Breast epithelium (tissue), 4 donors: ENCODE results near the gene MYO5A. TPM values are rescaled to one million over a fixed set of nuclear protein-coding genes. Genes with fewer than 3 reads are reported as not detected.

ENCODE experiments used
- DNase-seq, 2 donors: peaks; one replicate each; pipeline ENCODE4 v3.0.0-alpha.2; 2019; ENCODE audit warnings: low spot score in 2 of 2
- H3K27ac ChIP-seq, 2 donors: fragments of 200-600 bp; sonication (generic) in 1 of 2; one replicate each; pipeline ENCODE4 v1.5.1; 2016 to 2019; ENCODE audit warnings: mild to moderate bottlenecking in 1 of 2
- H3K27me3 ChIP-seq, 2 donors: fragments of 200-600 bp; sonication (generic) in 1 of 2; one replicate each; pipeline versions ENCODE4 v1.5.1 to v1.6.0; 2017 to 2019; ENCODE audit warnings: control low read depth in 1 of 2, mild to moderate bottlenecking in 1 of 2
- H3K36me3 ChIP-seq: fragments of 200-600 bp; one replicate; pipeline ENCODE4 v1.5.1; 2019
- H3K4me1 ChIP-seq, 2 donors: fragments of 200-600 bp; sonication (generic); one replicate each; pipeline ENCODE4 v1.5.1; 2016 to 2019; ENCODE audit warnings: control low read depth in 1 of 2
- H3K4me3 ChIP-seq, 3 donors: fragments of 200-600 bp; sonication (generic); 1 replicate in 2 of 3; 2 replicates in 1 of 3; pipeline ENCODE4 v1.5.1; 2016 to 2019; ENCODE audit warnings: mild to moderate bottlenecking in 3 of 3, moderate library complexity in 2 of 3
- H3K9me3 ChIP-seq, 2 donors: fragments of 200-600 bp; sonication (generic) in 1 of 2; one replicate each; pipeline ENCODE4 v1.5.1; 2016 to 2019; ENCODE audit warnings: control low read depth in 1 of 2
- POLR2A ChIP-seq: fragments of 450-650 bp; IDR thresholded peaks from one replicate; pipeline ENCODE4 v1.6.1; 2016; ENCODE audit warnings: antibody characterized with exemption, mild to moderate bottlenecking, moderate library complexity
- POLR2AphosphoS5 ChIP-seq, 3 donors: sonication (generic); formaldehyde crosslinking; IDR thresholded peaks; one replicate each; pipeline ENCODE4 v1.6.1; 2017; ENCODE audit warnings: antibody characterized with exemption in 3 of 3
- intact Hi-C: fragments of 100-400 bp; cut with DNase I; formaldehyde crosslinking; loops from one replicate; pipeline ENCODE4 v1.15.1; 2023; ENCODE audit warnings: low total_unique reads
- total RNA-seq, 3 donors: library from RNA; depleted of rRNA; stranded (reverse); fragments of >200 nt; gene quantifications; one replicate each; pipeline ENCODE4 v1.1.0, GENCODE V29; 2016
- TF ChIP-seq, protein P1 (sequence below), 3 donors: fragments of 450-650 bp; IDR thresholded peaks; one replicate each; pipeline ENCODE4 v1.5.1; 2016 to 2017; ENCODE audit warnings: antibody characterized with exemption in 3 of 3, mild to moderate bottlenecking in 3 of 3, moderate library complexity in 3 of 3

The MYO5A gene
- total RNA-seq, 3 donors from 2014 or later: 34.1 to 77.4 (median 34.4) TPM

DNA sequence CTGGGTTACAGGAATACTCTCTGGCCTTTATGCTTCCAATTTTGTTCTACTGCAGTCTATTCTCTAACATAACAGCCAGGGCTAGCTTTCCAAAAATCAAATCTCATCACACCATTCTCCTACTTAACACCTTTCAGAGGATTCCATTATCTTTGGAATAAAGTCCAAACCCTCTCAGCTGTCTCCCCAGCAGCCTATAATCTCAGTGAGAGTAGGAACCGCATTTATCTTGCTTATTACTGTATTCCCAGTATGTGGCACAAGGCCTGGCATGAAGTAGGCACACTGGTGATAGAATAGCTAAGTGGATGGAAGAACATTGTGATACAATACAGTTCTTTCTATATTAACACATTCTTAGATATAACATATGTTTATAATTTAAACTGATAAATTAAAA, 184.1 kb downstream of the MYO5A start:
- no peaks in the 10 kb centered on the region for H3K9me3 ChIP-seq
- TF ChIP-seq POLR2A (no peak), POLR2AphosphoS5 (IDR thresholded peaks at IDR 0.05) (no peak)
- TF ChIP-seq, protein P1, sequence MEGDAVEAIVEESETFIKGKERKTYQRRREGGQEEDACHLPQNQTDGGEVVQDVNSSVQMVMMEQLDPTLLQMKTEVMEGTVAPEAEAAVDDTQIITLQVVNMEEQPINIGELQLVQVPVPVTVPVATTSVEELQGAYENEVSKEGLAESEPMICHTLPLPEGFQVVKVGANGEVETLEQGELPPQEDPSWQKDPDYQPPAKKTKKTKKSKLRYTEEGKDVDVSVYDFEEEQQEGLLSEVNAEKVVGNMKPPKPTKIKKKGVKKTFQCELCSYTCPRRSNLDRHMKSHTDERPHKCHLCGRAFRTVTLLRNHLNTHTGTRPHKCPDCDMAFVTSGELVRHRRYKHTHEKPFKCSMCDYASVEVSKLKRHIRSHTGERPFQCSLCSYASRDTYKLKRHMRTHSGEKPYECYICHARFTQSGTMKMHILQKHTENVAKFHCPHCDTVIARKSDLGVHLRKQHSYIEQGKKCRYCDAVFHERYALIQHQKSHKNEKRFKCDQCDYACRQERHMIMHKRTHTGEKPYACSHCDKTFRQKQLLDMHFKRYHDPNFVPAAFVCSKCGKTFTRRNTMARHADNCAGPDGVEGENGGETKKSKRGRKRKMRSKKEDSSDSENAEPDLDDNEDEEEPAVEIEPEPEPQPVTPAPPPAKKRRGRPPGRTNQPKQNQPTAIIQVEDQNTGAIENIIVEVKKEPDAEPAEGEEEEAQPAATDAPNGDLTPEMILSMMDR (IDR thresholded peaks at IDR 0.05): no peak
- H3K27ac ChIP-seq: no peak overlapping the region
- DNase-seq: no peak
- H3K4me1 ChIP-seq: no peaks in the 10 kb centered on the region
- intact Hi-C loops: no loop called here
- H3K27me3 ChIP-seq: no peaks in the 10 kb centered on the region
- H3K4me3 ChIP-seq: no peak overlapping the region
- no peaks in the 10 kb centered on the region for H3K36me3 ChIP-seq

DNA sequence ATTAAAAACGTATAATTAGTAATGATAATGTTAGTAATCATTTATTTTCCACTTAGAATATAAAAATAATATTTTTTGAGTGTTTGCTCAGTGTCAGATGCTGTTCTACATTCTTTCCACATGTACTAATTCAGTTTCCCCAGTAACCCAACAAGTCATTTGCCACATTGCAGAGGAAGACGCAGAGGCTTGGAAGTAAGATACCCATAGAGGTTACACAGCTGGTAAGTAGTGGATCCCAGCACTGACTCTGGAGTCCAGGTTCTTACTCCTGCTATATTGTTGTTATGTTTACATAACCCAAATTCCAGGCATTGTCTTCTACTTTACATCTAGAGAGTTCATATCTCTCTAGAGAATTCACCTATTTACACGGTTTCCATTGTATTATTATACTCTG, 184.8 kb downstream of the MYO5A start:
- H3K36me3 ChIP-seq: no peaks in the 10 kb centered on the region
- no peaks in the 10 kb centered on the region for H3K4me1 ChIP-seq
- H3K27me3 ChIP-seq: no peaks in the 10 kb centered on the region
- no peak overlapping the region for H3K27ac ChIP-seq
- DNase-seq: no peak
- intact Hi-C loops: no loop called here
- TF ChIP-seq, protein P1 (IDR thresholded peaks at IDR 0.05): no peak
- TF ChIP-seq POLR2A: no peak
- TF ChIP-seq POLR2AphosphoS5 (IDR thresholded peaks at IDR 0.05): no peak
- H3K9me3 ChIP-seq: no peaks in the 10 kb centered on the region
- no peak overlapping the region for H3K4me3 ChIP-seq

- H3K9me3 ChIP-seq: no peaks in the 10 kb centered on the region
- intact Hi-C loops: no loop called here
- H3K4me1 ChIP-seq: no peaks in the 10 kb centered on the region
- TF ChIP-seq POLR2A (no peak), POLR2AphosphoS5 (IDR thresholded peaks at IDR 0.05) (no peak)
- TF ChIP-seq, protein P1 (IDR thresholded peaks at IDR 0.05): no peak
- no peak overlapping the region for H3K4me3 ChIP-seq
- no peaks in the 10 kb centered on the region for H3K27me3 ChIP-seq
- no peak overlapping the region for H3K27ac ChIP-seq
- DNase-seq: no peak
- no peaks in the 10 kb centered on the region for H3K36me3 ChIP-seq
These were observed 188.6 kb downstream of the MYO5A start for GRCh38 chr15:52340093-52340492.

GRCh38 chr15:52338891-52339290, 189.8 kb downstream of the MYO5A start:
- H3K9me3 ChIP-seq: no peaks in the 10 kb centered on the region
- no peak for DNase-seq
- no peaks in the 10 kb centered on the region for H3K36me3 ChIP-seq
- no peak overlapping the region for H3K4me3 ChIP-seq
- H3K27me3 ChIP-seq: no peaks in the 10 kb centered on the region
- TF ChIP-seq, protein P1 (IDR thresholded peaks at IDR 0.05): no peak
- TF ChIP-seq POLR2A (no peak), POLR2AphosphoS5 (IDR thresholded peaks at IDR 0.05) (no peak)
- H3K4me1 ChIP-seq: no peaks in the 10 kb centered on the region
- H3K27ac ChIP-seq: no peak overlapping the region
- intact Hi-C loops: no loop called here

- intact Hi-C loops: no loop called here
- Histone ChIP-seq H3K4me3 (no peak overlapping the region), H3K36me3 (no peaks in the 10 kb centered on the region), H3K4me1 (no peaks in the 10 kb centered on the region), H3K27me3 (no peaks in the 10 kb centered on the region), H3K27ac (no peak overlapping the region), H3K9me3 (no peaks in the 10 kb centered on the region)
- TF ChIP-seq, protein P1 (IDR thresholded peaks at IDR 0.05): no peak
- no peak for TF ChIP-seq POLR2AphosphoS5 (IDR thresholded peaks at IDR 0.05)
- DNase-seq: no peak
These were observed 190.6 kb downstream of the MYO5A start for GRCh38 chr15:52338058-52338457.
